H7 (cell line): ENCODE results near the gene CRYZ. TPM values are rescaled to one million over a fixed set of nuclear protein-coding genes. Genes with fewer than 3 reads are reported as not detected.
"Not testable (repeated sequence)": the region's sequence is repeated elsewhere in the genome, so short reads cannot be mapped to it uniquely, and the experiment has no call there.

Experiments used
- DNase-seq: peaks from one replicate; pipeline ENCODE4 v3.0.0; 2012
- H3K27me3 ChIP-seq: 2 replicates; pipeline ENCODE4 v1.6.0; 2011; ENCODE audit warnings: mild to moderate bottlenecking, low read length; ENCODE audit not compliant: control insufficient read depth, insufficient read depth
- H3K36me3 ChIP-seq: replicated peaks from 2 replicates; pipeline ENCODE4 v1.5.1; 2011; ENCODE audit warnings: low read length; ENCODE audit not compliant: control insufficient read depth, insufficient read depth
- H3K4me3 ChIP-seq: 2 replicates; pipeline ENCODE4 v1.5.1; 2011; ENCODE audit warnings: low read depth, mild to moderate bottlenecking, control low read depth, low read length, moderate library complexity; ENCODE audit not compliant: insufficient read depth
- total RNA-seq: library from RNA; depleted of rRNA; stranded (reverse); fragments of >200 nt; shearing (Covaris generic); gene quantifications from 2 replicates; pipeline ENCODE4 v1.2.3, GENCODE V29; 2014

The CRYZ gene
- total RNA-seq, 1 experiment from 2014 or later = 33.9 TPM

DNA sequence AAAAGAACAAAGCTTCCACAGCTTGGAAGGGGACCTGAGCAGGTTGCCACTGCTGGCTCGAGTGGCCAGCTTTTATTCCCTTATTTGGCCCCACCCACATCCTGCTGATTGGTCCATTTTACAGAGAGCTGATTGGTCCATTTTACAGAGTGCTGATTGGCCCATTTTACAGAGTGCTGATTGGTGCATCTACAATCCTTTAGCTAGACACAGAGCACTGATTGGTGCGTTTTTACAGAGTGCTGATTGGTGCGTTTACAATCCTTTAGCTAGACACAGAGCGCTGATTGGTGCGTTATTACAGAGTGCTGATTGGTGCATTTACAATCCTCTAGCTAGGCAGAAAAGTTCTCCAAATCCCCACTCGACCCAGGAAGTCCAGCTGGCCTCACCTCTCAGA, 12.4 kb upstream of the CRYZ start:
- H3K36me3 ChIP-seq, H3K4me3 ChIP-seq, DNase-seq, H3K27me3 ChIP-seq: not testable (repeated sequence)

- H3K36me3 ChIP-seq, H3K27me3 ChIP-seq, H3K4me3 ChIP-seq, DNase-seq: not testable (repeated sequence)
Measured at GRCh38 chr1:74740307-74740980, 7.6 kb upstream of the CRYZ start.

- no peaks in the 10 kb centered on the region for H3K27me3 ChIP-seq
- H3K4me3 ChIP-seq = no peak overlapping the region
- H3K36me3 ChIP-seq = peaks cover 3% of the 10 kb centered on the region
- no peak for DNase-seq
Measured at GRCh38 chr1:74737333-74737732, 4.5 kb upstream of the CRYZ start.

GRCh38 chr1:74733604-74734484, 994 bp upstream of the CRYZ start:
- Histone ChIP-seq H3K4me3 (peak overlapping the region; percentile 83), H3K27me3 (no peaks in the 10 kb centered on the region), H3K36me3 (peaks cover 3% of the 10 kb centered on the region)
- DNase-seq = peak; percentile 53

- H3K36me3 ChIP-seq, H3K27me3 ChIP-seq: not testable (repeated sequence)
- peak; percentile 34 for DNase-seq
- peak overlapping the region; percentile 83 for H3K4me3 ChIP-seq
Measured at GRCh38 chr1:74732071-74732946, 541 bp downstream of the CRYZ start.

DNA sequence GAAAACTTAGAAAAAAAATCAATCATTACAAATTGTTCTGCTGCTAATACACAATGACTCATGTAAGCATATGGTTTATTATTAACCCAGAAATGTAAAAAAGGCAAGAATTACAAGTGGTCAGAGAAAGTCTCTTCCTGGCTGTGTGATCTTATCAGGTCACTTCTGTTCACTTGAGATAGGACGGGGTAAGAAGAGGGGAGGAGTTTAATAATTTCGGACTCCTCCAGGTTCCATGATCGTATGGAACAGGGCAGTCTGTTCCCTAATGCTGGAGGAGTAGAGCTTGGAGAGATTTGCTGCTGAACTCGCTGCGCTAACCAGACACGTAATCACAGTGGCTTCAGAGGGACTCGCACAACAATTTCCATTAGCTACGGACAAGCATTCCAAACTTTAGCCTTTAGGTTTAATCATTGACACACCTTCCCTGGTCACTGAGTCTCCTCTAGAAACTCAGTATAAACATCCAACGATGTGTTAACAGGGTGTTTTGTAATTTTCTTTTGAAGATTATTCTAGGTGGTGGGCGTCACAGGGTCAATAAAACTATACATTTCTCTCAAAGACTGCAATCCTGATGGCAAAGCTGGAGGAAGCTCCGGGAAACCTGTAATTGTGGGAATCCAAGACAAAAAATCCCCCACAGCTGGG, 1.3 kb downstream of the CRYZ start:
- Histone ChIP-seq H3K27me3 (no peaks in the 10 kb centered on the region), H3K4me3 (no peak overlapping the region), H3K36me3 (no peaks in the 10 kb centered on the region)
- no peak for DNase-seq

GRCh38 chr1:74729741-74730478, 2.9 kb downstream of the CRYZ start:
- Histone ChIP-seq H3K36me3 (no peaks in the 10 kb centered on the region; the same call in 1 of the 2 replicates), H3K4me3 (no peak overlapping the region), H3K27me3 (no peaks in the 10 kb centered on the region)
- DNase-seq = peak; percentile 30

DNA sequence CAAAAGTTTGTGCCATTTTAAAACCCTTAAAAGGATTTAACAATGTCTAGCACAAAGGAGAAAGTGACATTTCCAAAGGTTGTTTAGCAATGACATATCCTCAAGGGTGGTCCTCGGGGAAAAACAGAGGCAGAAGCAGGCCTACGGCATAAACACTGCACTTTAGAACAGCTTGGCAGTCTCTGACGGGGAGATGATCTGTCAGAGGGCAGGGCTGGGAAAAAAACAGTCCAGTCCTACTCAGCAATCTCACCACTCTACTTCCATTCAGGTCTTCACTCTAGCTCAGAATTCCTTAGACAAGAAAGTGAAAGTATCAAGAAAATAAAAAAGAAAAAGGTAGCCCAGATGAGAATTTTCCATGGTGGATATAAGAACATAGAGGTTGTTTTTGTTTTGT, 4.1 kb downstream of the CRYZ start:
- no peaks in the 10 kb centered on the region for H3K27me3 ChIP-seq
- H3K36me3 ChIP-seq = no peaks in the 10 kb centered on the region; the same call in 1 of the 2 replicates
- no peak for DNase-seq
- H3K4me3 ChIP-seq = no peak overlapping the region

DNA sequence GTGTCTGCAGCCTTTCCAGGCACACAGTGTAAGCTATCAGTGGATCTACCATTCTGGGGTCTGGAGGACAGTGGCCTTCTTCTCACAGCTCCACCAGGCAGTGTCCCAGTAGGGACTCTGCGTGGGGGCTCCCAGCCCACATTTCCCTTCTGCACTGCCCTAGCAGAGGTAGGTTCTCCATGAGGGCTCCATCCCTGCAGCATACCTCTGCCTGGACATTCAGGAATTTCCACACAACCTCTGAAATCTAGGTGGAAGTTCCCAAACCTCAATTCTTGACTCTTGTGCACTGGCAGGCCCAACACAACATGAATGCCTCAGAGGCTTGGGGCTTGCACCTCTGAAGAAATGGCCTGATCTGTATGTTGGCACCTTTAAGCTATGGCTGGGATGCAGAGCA, 6.8 kb downstream of the CRYZ start:
- Histone ChIP-seq H3K36me3 (no peaks in the 10 kb centered on the region; the same call in none of the 2 replicates), H3K4me3 (no peak overlapping the region), H3K27me3 (no peaks in the 10 kb centered on the region)
- no peak for DNase-seq

DNA sequence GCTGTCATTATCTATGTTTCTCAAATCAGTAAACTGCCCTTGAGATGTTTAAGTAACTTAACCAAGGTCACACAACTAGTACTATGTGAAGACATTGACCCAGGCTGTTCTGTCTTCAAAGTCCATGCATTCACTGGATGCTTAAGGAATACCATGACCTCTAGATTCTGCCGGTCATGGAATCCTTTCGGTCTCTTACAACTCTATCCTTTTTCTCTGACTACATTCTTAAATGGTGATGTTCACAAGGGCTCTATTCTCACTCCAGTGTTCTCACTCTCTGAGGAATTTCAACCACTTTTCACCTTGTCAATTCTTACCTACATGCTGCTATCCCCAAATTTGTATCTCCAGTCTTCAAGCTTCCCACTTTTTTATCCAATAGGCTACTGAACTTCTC, 15.2 kb downstream of the CRYZ start:
- no peak for DNase-seq
- Histone ChIP-seq H3K36me3 (no peaks in the 10 kb centered on the region), H3K27me3 (no peaks in the 10 kb centered on the region), H3K4me3 (no peak overlapping the region)

GRCh38 chr1:74716822-74717221, 16.0 kb downstream of the CRYZ start:
- no peak for DNase-seq
- H3K27me3 ChIP-seq = no peaks in the 10 kb centered on the region
- H3K4me3 ChIP-seq = no peak overlapping the region
- H3K36me3 ChIP-seq = no peaks in the 10 kb centered on the region

- no peaks in the 10 kb centered on the region for H3K36me3 ChIP-seq
- no peak for DNase-seq
- no peaks in the 10 kb centered on the region for H3K27me3 ChIP-seq
- H3K4me3 ChIP-seq = no peak overlapping the region
Measured at GRCh38 chr1:74715806-74716205, 17.0 kb downstream of the CRYZ start.

- DNase-seq = no peak
- no peaks in the 10 kb centered on the region for H3K27me3 ChIP-seq
- no peak overlapping the region for H3K4me3 ChIP-seq
- no peaks in the 10 kb centered on the region for H3K36me3 ChIP-seq
Measured at GRCh38 chr1:74715236-74715502, 17.7 kb downstream of the CRYZ start.
